Thyroid gland (tissue), 4 donors: ENCODE data around the gene PIEZO2.

Source experiments
- CTCF ChIP-seq, 6 experiments: fragments of 200-600 bp in 3 of 6; fragments of 450-650 bp in 3 of 6; sonication (generic) in 3 of 6; IDR thresholded peaks; one replicate each; pipeline ENCODE4 v1.5.1; 2016 to 2019; ENCODE audit warnings: antibody characterized with exemption in 6 of 6, mild to moderate bottlenecking in 2 of 6, inconsistent platforms in 1 of 6, moderate library complexity in 1 of 6
- POLR2A ChIP-seq, 2 donors: fragments of 450-650 bp; IDR thresholded peaks; one replicate each; pipeline ENCODE4 v1.6.1; 2017; ENCODE audit warnings: antibody characterized with exemption in 2 of 2, mild to moderate bottlenecking in 2 of 2, moderate library complexity in 1 of 2

- TF ChIP-seq CTCF (IDR thresholded peaks at IDR 0.05) (no peak), POLR2A (IDR thresholded peaks at IDR 0.05) (no peak)
These were observed 221.2 kb downstream of the PIEZO2 start for GRCh38 chr18:10928011-10928771.
